Measurements from ENCODE around the gene NMNAT3. TPM values are rescaled to one million over a fixed set of nuclear protein-coding genes. Genes with fewer than 3 reads are reported as not detected.

NMNAT3 gene
- polyA plus RNA-seq, 1 donor (not counting 4 experiments of a cell fraction or from before 2014, with no cell fraction given), result 1.6 TPM

DNA sequence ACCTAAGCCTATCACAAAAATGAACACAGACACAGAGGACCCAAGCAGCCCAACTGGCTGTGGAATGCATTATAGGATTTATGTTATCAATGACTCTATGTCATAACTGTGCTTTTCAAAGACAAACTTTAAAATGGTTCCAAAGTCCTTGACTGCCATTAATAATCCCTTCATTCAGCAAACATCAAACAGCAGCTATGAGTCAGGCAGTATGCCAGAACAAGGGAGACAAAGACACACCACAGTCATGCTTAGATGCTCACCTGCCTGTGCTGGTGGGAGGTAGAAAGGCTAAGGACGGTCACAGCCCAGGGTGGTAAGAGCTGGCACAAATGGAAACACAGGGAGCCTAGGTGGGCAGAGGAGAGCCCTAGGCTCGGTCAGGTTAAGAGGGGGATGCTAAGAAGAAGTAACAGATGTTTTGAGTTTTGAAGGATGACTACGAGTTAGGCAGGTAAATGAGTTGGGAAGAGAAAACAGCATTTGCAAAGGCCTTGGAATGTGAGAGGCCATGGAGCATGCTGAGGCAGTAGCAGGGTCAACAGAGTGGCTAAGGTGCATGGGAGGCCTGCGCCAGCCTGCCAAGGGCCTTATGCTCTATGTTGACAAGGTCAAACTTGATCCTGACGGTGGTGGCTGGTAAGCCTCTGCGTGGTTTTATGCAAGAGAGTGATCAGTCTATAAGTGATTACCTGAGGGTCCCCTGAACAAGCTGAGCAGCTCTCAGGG lies 23.0 kb downstream of the NMNAT3 start:
- Histone ChIP-seq H3K9me3 (ENCODE audit: control insufficient read depth, low read depth, low read length) (no peaks in the 10 kb centered on the region), H3K4me3 (ENCODE audit: control insufficient read depth in 2 of 3, extremely low read depth in 1 of 3, insufficient read depth in 2 of 3, low read depth in 1 of 3, low read length in 3 of 3) (no peak overlapping the region), H3K27ac (ENCODE audit: control insufficient read depth, insufficient read depth, low read length) (no peak overlapping the region), H3K27me3 (ENCODE audit: control insufficient read depth, extremely low read depth, insufficient read depth, low read length) (no peaks in the 10 kb centered on the region), H3K9me1 (ENCODE audit: control insufficient read depth, extremely low read depth, insufficient read depth, low read length) (no peaks in the 10 kb centered on the region), H3K36me3 (ENCODE audit: control insufficient read depth in 2 of 2, extremely low read depth in 1 of 2, insufficient read depth in 2 of 2, low read length in 2 of 2) (no peaks in the 10 kb centered on the region), H3K79me2 (ENCODE audit: control insufficient read depth, insufficient read depth, low read length) (no peaks in the 10 kb centered on the region), H4K20me1 (ENCODE audit: control insufficient read depth, extremely low read depth, insufficient read depth, low read length) (no peaks in the 10 kb centered on the region), H3K9ac (ENCODE audit: control insufficient read depth, extremely low read depth, insufficient read depth, low read length) (no peak overlapping the region), H2AFZ (ENCODE audit: control insufficient read depth, low read length) (no peak overlapping the region), H3K4me2 (ENCODE audit: control insufficient read depth, extremely low read depth, insufficient read depth, low read depth, low read length) (no peak overlapping the region), H3K4me1 (ENCODE audit: control insufficient read depth, extremely low read depth, insufficient read depth, low read length) (peaks cover 25% of the 10 kb centered on the region)
- FAIRE-seq (peak; percentile 62), DNase-seq (ENCODE audit: low read depth, low spot score) (no peak)
- dilution Hi-C loops (cut with MboI; ENCODE audit: extremely low pct_ligation_motif_present, low sequenced_read_pairs), result no loop called here
- TF ChIP-seq, protein P1, sequence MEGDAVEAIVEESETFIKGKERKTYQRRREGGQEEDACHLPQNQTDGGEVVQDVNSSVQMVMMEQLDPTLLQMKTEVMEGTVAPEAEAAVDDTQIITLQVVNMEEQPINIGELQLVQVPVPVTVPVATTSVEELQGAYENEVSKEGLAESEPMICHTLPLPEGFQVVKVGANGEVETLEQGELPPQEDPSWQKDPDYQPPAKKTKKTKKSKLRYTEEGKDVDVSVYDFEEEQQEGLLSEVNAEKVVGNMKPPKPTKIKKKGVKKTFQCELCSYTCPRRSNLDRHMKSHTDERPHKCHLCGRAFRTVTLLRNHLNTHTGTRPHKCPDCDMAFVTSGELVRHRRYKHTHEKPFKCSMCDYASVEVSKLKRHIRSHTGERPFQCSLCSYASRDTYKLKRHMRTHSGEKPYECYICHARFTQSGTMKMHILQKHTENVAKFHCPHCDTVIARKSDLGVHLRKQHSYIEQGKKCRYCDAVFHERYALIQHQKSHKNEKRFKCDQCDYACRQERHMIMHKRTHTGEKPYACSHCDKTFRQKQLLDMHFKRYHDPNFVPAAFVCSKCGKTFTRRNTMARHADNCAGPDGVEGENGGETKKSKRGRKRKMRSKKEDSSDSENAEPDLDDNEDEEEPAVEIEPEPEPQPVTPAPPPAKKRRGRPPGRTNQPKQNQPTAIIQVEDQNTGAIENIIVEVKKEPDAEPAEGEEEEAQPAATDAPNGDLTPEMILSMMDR (optimal IDR thresholded peaks at IDR 0.05 in 1 of 3, IDR thresholded peaks at IDR 0.05 in 1 of 3, conservative IDR thresholded peaks at IDR 0.05 in 1 of 3; ENCODE audit: extremely low read depth in 1 of 3, insufficient read depth in 2 of 3, low read length in 3 of 3), result no peak
- no peak for TF ChIP-seq EZH2 (IDR thresholded peaks at IDR 0.05; ENCODE audit: low read length)

DNA sequence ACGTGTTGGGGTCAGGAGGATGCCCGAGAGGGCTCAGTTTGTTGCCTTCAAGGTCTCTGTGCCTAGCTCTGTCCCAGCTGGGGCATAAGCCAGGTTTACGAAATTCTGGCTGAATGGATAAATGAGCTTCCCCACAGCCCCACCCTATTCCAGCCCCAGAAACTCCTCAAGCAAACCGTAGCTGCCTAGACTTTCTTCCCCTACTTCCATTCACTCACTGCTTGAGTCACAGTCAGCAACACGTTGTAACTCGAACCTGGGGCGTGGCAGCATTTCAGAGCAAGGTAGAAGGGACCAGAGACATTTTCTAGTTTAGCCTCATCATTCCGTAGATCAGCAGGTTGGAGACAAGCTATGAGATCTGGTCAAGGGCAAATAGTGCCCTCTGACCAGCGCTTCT lies 24.2 kb downstream of the NMNAT3 start:
- no peaks in the 10 kb centered on the region for H3K9me1 ChIP-seq (ENCODE audit: control insufficient read depth, extremely low read depth, insufficient read depth, low read length)
- no peaks in the 10 kb centered on the region for H3K27me3 ChIP-seq (ENCODE audit: control insufficient read depth, extremely low read depth, insufficient read depth, low read length)
- H3K36me3 ChIP-seq (ENCODE audit: control insufficient read depth in 2 of 2, extremely low read depth in 1 of 2, insufficient read depth in 2 of 2, low read length in 2 of 2), result no peaks in the 10 kb centered on the region
- no peak for TF ChIP-seq EZH2 (IDR thresholded peaks at IDR 0.05; ENCODE audit: low read length)
- TF ChIP-seq, protein P1 (optimal IDR thresholded peaks at IDR 0.05 in 1 of 3, IDR thresholded peaks at IDR 0.05 in 1 of 3, conservative IDR thresholded peaks at IDR 0.05 in 1 of 3; ENCODE audit: extremely low read depth in 1 of 3, insufficient read depth in 2 of 3, low read length in 3 of 3), result no peak
- H3K4me1 ChIP-seq (ENCODE audit: control insufficient read depth, extremely low read depth, insufficient read depth, low read length), result peaks cover 25% of the 10 kb centered on the region
- peak overlapping the region; percentile 30 for H3K27ac ChIP-seq (ENCODE audit: control insufficient read depth, insufficient read depth, low read length)
- H3K9me3 ChIP-seq (ENCODE audit: control insufficient read depth, low read depth, low read length), result no peaks in the 10 kb centered on the region
- no peaks in the 10 kb centered on the region for H3K79me2 ChIP-seq (ENCODE audit: control insufficient read depth, insufficient read depth, low read length)
- FAIRE-seq (peak; percentile 99), DNase-seq (ENCODE audit: low read depth, low spot score) (peak; percentile 61)
- H2AFZ ChIP-seq (ENCODE audit: control insufficient read depth, low read length), result peak overlapping the region; percentile 39
- no peaks in the 10 kb centered on the region for H4K20me1 ChIP-seq (ENCODE audit: control insufficient read depth, extremely low read depth, insufficient read depth, low read length)
- dilution Hi-C loops (cut with MboI; ENCODE audit: extremely low pct_ligation_motif_present, low sequenced_read_pairs), result no loop called here
- H3K4me3 ChIP-seq (ENCODE audit: control insufficient read depth in 2 of 3, extremely low read depth in 1 of 3, insufficient read depth in 2 of 3, low read depth in 1 of 3, low read length in 3 of 3), result no peak overlapping the region
- H3K4me2 ChIP-seq (ENCODE audit: control insufficient read depth, extremely low read depth, insufficient read depth, low read depth, low read length), result peak overlapping the region; percentile 10
- H3K9ac ChIP-seq (ENCODE audit: control insufficient read depth, extremely low read depth, insufficient read depth, low read length), result no peak overlapping the region

All from keratinocyte (primary cell).